KMS-11 (cell line): ENCODE results near the gene KLHL20.

Source experiments
- H2AFZ ChIP-seq: fragments of 200-600 bp; sonication (generic); 2 replicates; pipeline ENCODE4 v1.6.1; 2016; ENCODE audit warnings: antibody characterized with exemption, mixed run types, low read depth
- H3K27ac ChIP-seq: fragments of 200-600 bp; sonication (generic); 2 replicates; pipeline ENCODE4 v1.6.1; 2016; ENCODE audit warnings: mild to moderate bottlenecking, mixed run types
- H3K27me3 ChIP-seq: fragments of 200-600 bp; sonication (generic); 2 replicates; pipeline ENCODE4 v1.6.1; 2017; ENCODE audit warnings: mild to moderate bottlenecking, low read depth, mixed run types, moderate library complexity; ENCODE audit not compliant: insufficient read depth
- H3K36me3 ChIP-seq: fragments of 200-600 bp; sonication (generic); 2 replicates; pipeline ENCODE4 v1.6.1; 2017; ENCODE audit warnings: mild to moderate bottlenecking, mixed run types; ENCODE audit not compliant: insufficient read depth
- H3K4me1 ChIP-seq: fragments of 200-600 bp; sonication (generic); 2 replicates; pipeline ENCODE4 v1.6.1; 2016; ENCODE audit warnings: mild to moderate bottlenecking, low read depth, mixed run types; ENCODE audit not compliant: poor library complexity, severe bottlenecking
- H3K4me2 ChIP-seq: fragments of 200-600 bp; sonication (generic); 2 replicates; pipeline ENCODE4 v1.7.0; 2016; ENCODE audit warnings: mild to moderate bottlenecking, mixed run types
- H3K4me3 ChIP-seq: fragments of 200-600 bp; sonication (generic); IDR thresholded peaks from 2 replicates; pipeline ENCODE4 v1.6.1; 2017; ENCODE audit warnings: low read depth, low read length, mixed read lengths; ENCODE audit not compliant: insufficient read depth
- H3K79me2 ChIP-seq: fragments of 200-600 bp; sonication (generic); 2 replicates; pipeline ENCODE4 v1.6.1; 2016; ENCODE audit warnings: low read depth, mixed run types; ENCODE audit not compliant: insufficient read depth
- H3K9ac ChIP-seq: fragments of 200-600 bp; sonication (generic); 2 replicates; pipeline ENCODE4 v1.6.1; 2016; ENCODE audit warnings: mild to moderate bottlenecking, mixed run types
- H4K20me1 ChIP-seq: fragments of 200-600 bp; sonication (generic); 2 replicates; pipeline ENCODE4 v1.6.1; 2016; ENCODE audit warnings: mild to moderate bottlenecking, mixed run types; ENCODE audit not compliant: insufficient read depth
- CTCF ChIP-seq: fragments of 200-600 bp; sonication (generic); conservative IDR thresholded peaks from 2 replicates; pipeline ENCODE4 v1.6.1; 2017; ENCODE audit warnings: low read depth, mild to moderate bottlenecking, antibody characterized with exemption, low read length, moderate library complexity, mixed read lengths

The KLHL20 gene

GRCh38 chr1:173744651-173745050, 29.9 kb downstream of the KLHL20 start:
- H3K27ac ChIP-seq: no peak overlapping the region
- H3K4me3 ChIP-seq: no peak overlapping the region
- H3K4me1 ChIP-seq: no peaks in the 10 kb centered on the region
- H3K4me2 ChIP-seq: no peak overlapping the region
- H3K27me3 ChIP-seq: no peaks in the 10 kb centered on the region
- no peak for TF ChIP-seq CTCF
- H4K20me1 ChIP-seq: no peaks in the 10 kb centered on the region
- H3K9ac ChIP-seq: no peak overlapping the region
- H3K36me3 ChIP-seq: no peaks in the 10 kb centered on the region
- H3K79me2 ChIP-seq: peaks cover 2% of the 10 kb centered on the region; the same call in 1 of the 2 replicates
- H2AFZ ChIP-seq: no peak overlapping the region

- no peak for TF ChIP-seq CTCF
- Histone ChIP-seq H3K4me1 (peaks cover 10% of the 10 kb centered on the region), H3K4me2 (no peak overlapping the region), H3K36me3 (no peaks in the 10 kb centered on the region; the same call in 1 of the 2 replicates), H2AFZ (no peak overlapping the region), H3K4me3 (no peak overlapping the region), H4K20me1 (no peaks in the 10 kb centered on the region), H3K27me3 (no peaks in the 10 kb centered on the region), H3K9ac (no peak overlapping the region), H3K27ac (no peak overlapping the region), H3K79me2 (no peaks in the 10 kb centered on the region)
Measured at GRCh38 chr1:173749137-173749536, 34.4 kb downstream of the KLHL20 start.

- TF ChIP-seq CTCF: no peak
Measured at GRCh38 chr1:173753830-173754229, 39.0 kb downstream of the KLHL20 start.

GRCh38 chr1:173757666-173758065, 42.9 kb downstream of the KLHL20 start:
- Histone ChIP-seq H3K4me3 (no peak overlapping the region), H3K27ac (no peak overlapping the region), H3K79me2 (no peaks in the 10 kb centered on the region), H3K9ac (no peak overlapping the region), H3K4me2 (no peak overlapping the region), H4K20me1 (no peaks in the 10 kb centered on the region), H2AFZ (no peak overlapping the region), H3K36me3 (peaks cover 10% of the 10 kb centered on the region; the same call in 1 of the 2 replicates), H3K27me3 (no peaks in the 10 kb centered on the region), H3K4me1 (peaks cover 6% of the 10 kb centered on the region)
- TF ChIP-seq CTCF: no peak

More at GRCh38 chr1:173753830-173754229, 39.0 kb downstream of the KLHL20 start:
- Histone ChIP-seq H3K27me3 (no peaks in the 10 kb centered on the region), H3K4me2 (no peak overlapping the region), H3K79me2 (no peaks in the 10 kb centered on the region), H4K20me1 (no peaks in the 10 kb centered on the region), H3K9ac (no peak overlapping the region), H2AFZ (no peak overlapping the region), H3K4me3 (no peak overlapping the region), H3K27ac (no peak overlapping the region), H3K36me3 (peaks cover 6% of the 10 kb centered on the region; the same call in 1 of the 2 replicates), H3K4me1 (peaks cover 11% of the 10 kb centered on the region)
